AG20443 (cell line): ENCODE data around the gene PPM1H.

Source experiments
- DNase-seq: peaks from one replicate; pipeline ENCODE4 v3.0.0; 2012; ENCODE audit warnings: low spot score, mixed read lengths

The PPM1H gene

GRCh38 chr12:62649412-62650138 lies 285.4 kb downstream of the PPM1H start:
- no peak for DNase-seq

GRCh38 chr12:62647586-62647985 lies 287.4 kb downstream of the PPM1H start:
- DNase-seq, result peak; percentile 30

- no peak for DNase-seq
These were observed 288.4 kb downstream of the PPM1H start for GRCh38 chr12:62646566-62646965.

- DNase-seq, result no peak
These were observed 291.5 kb downstream of the PPM1H start for GRCh38 chr12:62643486-62643885.

- no peak for DNase-seq
These were observed 292.5 kb downstream of the PPM1H start for GRCh38 chr12:62642486-62642885.

GRCh38 chr12:62640910-62641448 lies 294.0 kb downstream of the PPM1H start:
- DNase-seq, result peak; percentile 37

GRCh38 chr12:62637679-62638078 lies 297.3 kb downstream of the PPM1H start:
- no peak for DNase-seq

GRCh38 chr12:62635649-62636048 lies 299.3 kb downstream of the PPM1H start:
- no peak for DNase-seq

- peak; percentile 74 for DNase-seq
These were observed 302.5 kb downstream of the PPM1H start for GRCh38 chr12:62632411-62632918.

- DNase-seq, result peak; percentile 89
These were observed 303.2 kb downstream of the PPM1H start for GRCh38 chr12:62631471-62632410.

GRCh38 chr12:62629971-62630739 lies 304.8 kb downstream of the PPM1H start:
- DNase-seq, result no peak

GRCh38 chr12:62629413-62629812 lies 305.5 kb downstream of the PPM1H start:
- DNase-seq, result no peak

- no peak for DNase-seq
These were observed 307.8 kb downstream of the PPM1H start for GRCh38 chr12:62627181-62627580.

GRCh38 chr12:62625228-62625627 lies 309.7 kb downstream of the PPM1H start:
- peak; percentile 22 for DNase-seq

- no peak for DNase-seq
These were observed 312.8 kb downstream of the PPM1H start for GRCh38 chr12:62622177-62622576.

GRCh38 chr12:62621101-62621638 lies 313.8 kb downstream of the PPM1H start:
- no peak for DNase-seq

- no peak for DNase-seq
These were observed 316.0 kb downstream of the PPM1H start for GRCh38 chr12:62618930-62619329.

GRCh38 chr12:62618319-62618718 lies 316.6 kb downstream of the PPM1H start:
- DNase-seq, result no peak

- no peak for DNase-seq
These were observed 321.9 kb downstream of the PPM1H start for GRCh38 chr12:62613081-62613480.

- no peak for DNase-seq
These were observed 328.3 kb downstream of the PPM1H start for GRCh38 chr12:62606654-62607053.

- no peak for DNase-seq
These were observed 329.0 kb downstream of the PPM1H start for GRCh38 chr12:62605981-62606380.

GRCh38 chr12:62604871-62605270 lies 330.1 kb downstream of the PPM1H start:
- no peak for DNase-seq
